GM21423 (cell line): ENCODE results near the gene CFAP61.

ENCODE experiments used
- ATAC-seq: cut with Tn5 transposase; IDR thresholded peaks from one replicate; pipeline ENCODE4 v1.9.1; 2021; ENCODE audit warnings: mild to moderate bottlenecking, moderate library complexity; ENCODE audit not compliant: unreplicated experiment

Gene CFAP61

GRCh38 chr20:20266552-20266951, 214.2 kb downstream of the CFAP61 start:
- no peak for ATAC-seq

- ATAC-seq = no peak
Measured at GRCh38 chr20:20267685-20268370, 215.5 kb downstream of the CFAP61 start.

DNA sequence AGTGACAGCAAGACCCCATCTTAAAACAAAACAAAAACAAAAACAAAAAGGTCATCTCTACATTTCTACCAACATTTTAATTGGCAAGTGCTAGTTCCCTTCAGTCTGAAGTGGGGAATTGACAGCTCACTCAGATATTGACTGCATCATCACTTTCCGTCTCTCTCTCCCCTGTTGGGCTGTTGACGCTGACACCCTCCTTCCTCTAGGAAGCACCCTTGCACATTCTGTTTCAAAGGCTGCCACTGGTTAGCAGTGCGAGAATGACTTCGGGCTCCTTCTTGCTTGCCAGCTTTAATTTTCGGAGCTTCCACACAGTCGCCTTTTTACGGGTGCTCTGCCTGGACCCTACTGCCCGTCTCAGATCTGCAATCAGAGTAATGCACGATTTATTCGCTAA, 218.9 kb downstream of the CFAP61 start:
- no peak for ATAC-seq

DNA sequence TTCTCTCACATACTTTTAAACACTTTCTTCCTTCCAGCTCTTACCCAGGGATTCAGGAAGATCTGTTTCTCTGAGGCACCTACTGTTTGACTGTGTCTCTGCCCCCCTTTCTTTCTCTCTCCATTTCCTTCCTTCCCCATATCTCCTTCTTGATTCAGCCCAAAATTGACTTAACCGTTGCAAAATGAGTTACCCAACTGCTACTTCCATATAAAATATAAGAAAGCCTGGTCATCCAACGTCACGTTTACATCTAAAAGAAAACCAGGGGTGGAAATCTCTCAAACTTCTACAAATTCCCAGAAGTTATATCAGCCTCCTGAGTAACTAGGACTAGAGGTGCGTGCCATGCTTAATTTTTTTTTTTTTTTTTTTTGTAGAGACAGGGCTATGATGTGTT, 220.4 kb downstream of the CFAP61 start:
- ATAC-seq = no peak

GRCh38 chr20:20273286-20273685, 221.0 kb downstream of the CFAP61 start:
- no peak for ATAC-seq

- ATAC-seq = no peak
Measured at GRCh38 chr20:20274821-20275220, 222.5 kb downstream of the CFAP61 start.

- ATAC-seq = no peak
Measured at GRCh38 chr20:20275636-20276035, 223.3 kb downstream of the CFAP61 start.

DNA sequence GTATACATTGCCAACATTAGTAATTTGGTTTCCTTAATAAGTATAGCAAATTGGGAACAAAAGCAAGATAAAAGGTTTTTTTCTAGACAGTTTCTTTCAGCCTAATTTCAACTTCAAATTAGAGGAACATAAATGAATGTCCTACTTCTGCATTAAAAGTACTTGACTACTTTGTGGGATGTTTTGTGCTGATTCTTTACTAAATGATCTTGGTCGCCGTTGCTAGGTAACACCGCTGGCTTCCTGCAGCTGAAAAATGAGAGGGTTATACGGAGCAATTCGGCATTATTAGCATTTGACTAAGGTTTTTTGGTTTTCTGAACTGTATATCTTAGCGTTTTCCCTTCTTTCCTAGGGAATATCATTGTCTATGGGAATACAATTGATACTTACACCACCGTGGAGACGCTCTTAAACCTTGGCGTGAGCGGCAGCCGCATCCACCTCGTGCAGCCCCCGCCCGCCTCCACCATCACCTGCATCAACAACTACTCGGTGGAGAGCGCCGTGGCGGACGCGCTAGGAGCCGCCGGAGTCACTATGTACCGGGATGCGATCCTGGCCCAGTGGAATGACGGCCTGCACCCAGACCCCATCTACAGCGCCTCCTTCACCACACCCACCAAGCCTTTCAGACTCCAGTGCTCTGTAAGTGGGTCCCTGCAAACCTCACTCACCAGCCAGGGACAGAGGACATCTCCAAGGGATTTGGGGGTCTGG, 224.6 kb downstream of the CFAP61 start:
- ATAC-seq = no peak

- ATAC-seq = no peak
Measured at GRCh38 chr20:20277894-20278335, 225.6 kb downstream of the CFAP61 start.

- no peak for ATAC-seq
Measured at GRCh38 chr20:20286061-20286460, 233.7 kb downstream of the CFAP61 start.

- ATAC-seq = no peak
Measured at GRCh38 chr20:20289331-20289730, 237.0 kb downstream of the CFAP61 start.

GRCh38 chr20:20292472-20292871, 240.1 kb downstream of the CFAP61 start:
- no peak for ATAC-seq

DNA sequence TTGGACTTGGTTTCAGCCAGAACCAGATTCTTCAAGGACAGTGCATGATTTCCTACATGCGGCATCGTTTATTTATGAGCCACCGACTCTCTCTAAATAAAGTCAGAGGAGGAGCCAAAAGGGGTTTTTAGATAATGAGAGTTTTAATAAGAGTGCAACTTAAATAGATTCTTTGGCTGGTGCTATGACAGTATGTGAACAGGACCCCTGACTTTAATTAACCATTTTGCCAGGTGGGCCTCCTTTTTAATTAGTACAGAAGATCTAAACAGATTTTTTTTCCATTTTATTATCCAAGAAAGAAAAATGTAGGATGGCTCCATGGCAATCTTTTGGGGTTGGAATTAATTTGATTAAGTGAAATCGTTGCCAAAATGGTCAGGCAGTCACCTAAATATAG, 240.8 kb downstream of the CFAP61 start:
- no peak for ATAC-seq

GRCh38 chr20:20293691-20294385, 241.5 kb downstream of the CFAP61 start:
- no peak for ATAC-seq

DNA sequence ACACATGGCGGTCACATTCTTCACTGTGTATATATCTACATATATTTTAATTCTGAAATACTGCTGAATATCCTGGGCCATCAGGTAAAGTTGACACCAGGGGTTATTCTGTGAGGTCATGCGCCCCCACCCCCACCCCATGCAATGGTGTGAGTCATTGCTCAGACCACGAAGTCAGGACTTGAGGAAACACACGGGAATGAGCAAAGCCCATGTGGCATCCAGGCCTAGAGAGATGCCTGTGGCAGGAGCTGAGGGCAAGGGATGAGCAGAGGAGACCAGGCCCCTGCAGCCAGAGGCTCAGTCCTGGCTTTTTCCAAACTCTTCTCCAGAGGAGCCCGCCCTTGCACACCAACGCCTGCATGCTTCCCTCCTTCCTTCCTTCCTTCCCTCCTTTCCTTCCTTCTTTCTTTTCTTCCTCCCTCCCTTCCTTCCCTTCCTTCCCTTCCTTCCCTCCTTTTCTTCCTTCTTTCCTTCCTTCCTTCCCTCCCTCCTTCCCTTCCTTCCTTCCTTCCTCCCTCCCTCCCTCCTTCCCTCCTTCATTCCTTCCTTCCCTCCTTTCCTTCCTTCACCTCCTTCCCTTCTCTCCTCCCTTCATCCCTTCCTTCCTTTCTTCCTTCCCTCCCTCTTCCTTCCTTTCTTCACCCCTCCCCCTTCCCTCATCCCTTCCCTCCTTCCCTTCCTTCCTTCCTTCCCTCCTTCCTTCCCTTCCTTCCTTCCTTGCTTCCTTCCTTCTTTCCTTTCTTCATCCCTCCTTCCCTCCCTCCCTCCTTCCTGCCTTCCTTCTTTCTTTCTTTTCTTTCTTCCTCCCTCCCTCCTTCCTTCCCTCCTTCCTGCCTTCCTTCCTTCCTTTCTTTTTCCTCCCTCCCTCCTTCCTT, 243.5 kb downstream of the CFAP61 start:
- no peak for ATAC-seq

- ATAC-seq = no peak
Measured at GRCh38 chr20:20297181-20297580, 244.8 kb downstream of the CFAP61 start.

GRCh38 chr20:20297752-20298151, 245.4 kb downstream of the CFAP61 start:
- ATAC-seq = no peak

GRCh38 chr20:20299904-20300303, 247.6 kb downstream of the CFAP61 start:
- ATAC-seq = no peak

DNA sequence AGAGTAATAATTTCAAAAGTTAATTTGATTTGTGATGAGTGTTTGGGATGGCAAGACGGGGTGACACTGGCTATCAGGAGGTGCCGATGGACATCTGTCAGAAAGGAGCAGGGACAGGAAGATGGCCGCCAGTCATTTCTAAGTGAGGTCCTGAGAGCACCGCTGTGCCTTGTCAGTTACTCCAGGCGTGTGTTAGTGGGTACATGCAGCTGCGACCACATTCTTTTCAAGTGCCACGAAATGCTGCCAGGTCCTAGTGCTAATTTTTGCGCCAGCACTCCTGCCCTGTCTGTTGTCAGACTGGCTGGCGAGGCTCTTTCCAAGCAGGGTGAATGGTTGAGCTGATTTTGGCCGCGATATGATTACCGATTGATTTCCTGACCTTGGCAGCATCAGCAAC, 251.0 kb downstream of the CFAP61 start:
- ATAC-seq = no peak

DNA sequence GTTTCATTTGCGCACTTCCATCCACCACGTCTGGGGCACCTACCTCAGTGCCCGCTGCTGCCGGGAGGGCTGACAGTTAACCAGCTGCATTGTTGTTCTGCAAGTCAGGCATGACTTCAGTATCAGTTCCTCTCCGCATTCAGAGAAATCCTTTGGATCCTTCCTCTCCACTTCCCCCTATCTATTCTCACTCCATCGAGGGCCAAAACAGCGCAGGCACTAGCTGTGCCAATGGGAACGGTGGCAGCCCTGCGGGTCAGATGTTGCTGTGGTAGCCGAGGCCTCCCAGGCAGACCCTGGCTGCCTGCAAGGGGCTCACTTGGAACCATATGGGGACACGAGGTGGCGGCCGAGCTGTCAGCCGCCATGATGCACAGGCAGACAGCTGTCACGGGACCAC, 251.4 kb downstream of the CFAP61 start:
- no peak for ATAC-seq

- no peak for ATAC-seq
Measured at GRCh38 chr20:20304942-20305341, 252.6 kb downstream of the CFAP61 start.
